GM19238 (cell line): ENCODE measurements around the gene SLC22A7.

Experiments
- DNase-seq: peaks from one replicate; pipeline ENCODE4 v3.0.0; 2011; ENCODE audit warnings: low spot score; ENCODE audit not compliant: insufficient read length

The SLC22A7 gene

GRCh38 chr6:43265564-43265963 lies 32.5 kb upstream of the SLC22A7 start:
- no peak for DNase-seq

GRCh38 chr6:43267619-43268354 lies 30.3 kb upstream of the SLC22A7 start:
- DNase-seq, result no peak

GRCh38 chr6:43268355-43268700 lies 29.7 kb upstream of the SLC22A7 start:
- no peak for DNase-seq

- no peak for DNase-seq
These were observed 29.2 kb upstream of the SLC22A7 start for GRCh38 chr6:43268782-43269272.

GRCh38 chr6:43269273-43270007 lies 28.6 kb upstream of the SLC22A7 start:
- DNase-seq, result no peak

- no peak for DNase-seq
These were observed 26.8 kb upstream of the SLC22A7 start for GRCh38 chr6:43271103-43271815.

GRCh38 chr6:43271944-43272343 lies 26.1 kb upstream of the SLC22A7 start:
- DNase-seq, result no peak

- no peak for DNase-seq
These were observed 24.4 kb upstream of the SLC22A7 start for GRCh38 chr6:43273707-43274106.

GRCh38 chr6:43274127-43274915 lies 23.7 kb upstream of the SLC22A7 start:
- no peak for DNase-seq

GRCh38 chr6:43274916-43275597 lies 23.0 kb upstream of the SLC22A7 start:
- DNase-seq, result peak; percentile 61

GRCh38 chr6:43275801-43276576 lies 22.1 kb upstream of the SLC22A7 start:
- DNase-seq, result no peak

GRCh38 chr6:43276577-43277305 lies 21.3 kb upstream of the SLC22A7 start:
- DNase-seq, result no peak

- no peak for DNase-seq
These were observed 20.8 kb upstream of the SLC22A7 start for GRCh38 chr6:43277306-43277642.

- DNase-seq, result no peak
These were observed 20.2 kb upstream of the SLC22A7 start for GRCh38 chr6:43277643-43278523.

- DNase-seq, result no peak
These were observed 19.5 kb upstream of the SLC22A7 start for GRCh38 chr6:43278524-43279078.

GRCh38 chr6:43280234-43280633 lies 17.8 kb upstream of the SLC22A7 start:
- DNase-seq, result no peak

- DNase-seq, result no peak
These were observed 16.0 kb upstream of the SLC22A7 start for GRCh38 chr6:43282060-43282459.
